ENCODE data around the gene GPC3.

Gene GPC3

DNA sequence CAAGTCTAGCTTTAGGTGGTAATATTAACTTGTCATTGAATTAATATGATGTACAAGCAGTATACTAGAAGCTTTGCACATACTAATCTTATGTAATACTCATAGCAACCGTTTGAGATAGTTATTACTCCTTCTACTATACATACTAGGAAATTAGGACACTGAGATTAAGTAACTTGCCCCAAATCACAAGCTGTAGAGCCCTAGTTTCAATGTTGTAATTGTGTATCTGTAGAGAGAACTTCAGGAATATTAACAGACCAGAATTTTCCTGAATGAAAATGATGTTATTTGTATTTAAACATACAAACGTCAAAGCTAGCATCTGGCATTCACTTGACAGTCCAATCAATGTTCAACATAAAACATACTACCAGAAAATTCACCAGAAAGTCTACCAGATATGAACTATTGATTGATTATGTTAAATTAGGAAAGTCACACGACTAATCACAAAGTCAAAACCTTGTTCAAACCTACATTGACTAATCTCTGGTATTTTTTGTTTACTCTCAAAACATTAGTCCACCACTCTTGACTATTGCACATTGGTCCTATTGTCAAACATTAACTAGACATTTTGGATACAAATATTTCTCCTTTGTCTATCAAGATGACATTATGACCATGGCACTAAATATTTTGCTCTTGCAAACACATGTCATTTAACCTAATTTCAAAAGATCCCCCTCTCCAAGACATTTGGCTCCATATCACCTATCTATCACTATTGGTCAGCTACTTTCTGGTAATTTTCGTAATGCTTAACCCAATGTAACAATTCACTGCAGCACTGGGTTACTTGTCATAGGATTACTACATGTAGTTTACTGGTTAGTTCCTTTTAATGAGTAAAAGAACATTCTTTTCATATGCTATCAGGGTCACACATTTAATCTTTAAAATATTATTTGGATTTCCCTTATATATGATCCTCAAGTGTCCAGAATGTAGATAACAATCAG, 100.7 kb downstream of the GPC3 start:
- DNase-seq (ENCODE audit: low spot score) = no peak

GRCh38 chrX:133881893-133882292, 103.5 kb downstream of the GPC3 start:
- DNase-seq (ENCODE audit: low spot score) = no peak

- DNase-seq (ENCODE audit: low spot score) = no peak
Observed at GRCh38 chrX:133881007-133881406, 104.4 kb downstream of the GPC3 start.

DNA sequence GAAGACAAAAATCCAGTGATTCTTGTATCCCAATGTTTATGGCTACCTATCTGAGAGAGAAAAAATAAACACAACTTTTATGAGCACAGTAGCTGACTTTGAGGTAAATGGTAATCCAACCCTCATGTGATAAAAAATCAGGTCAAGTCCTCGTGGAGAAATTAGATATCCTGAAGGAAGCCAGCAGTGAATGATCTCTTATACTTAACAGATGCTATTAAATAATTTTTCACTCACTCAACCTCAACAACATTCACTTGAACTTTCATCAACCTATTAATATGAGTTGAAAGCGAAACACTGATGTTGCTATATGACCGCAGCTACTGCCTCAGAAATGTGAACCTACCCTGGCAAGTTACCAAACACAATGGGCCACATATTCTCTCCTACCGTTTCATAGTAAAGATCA, 105.4 kb downstream of the GPC3 start:
- no peak for DNase-seq (ENCODE audit: low spot score)

DNA sequence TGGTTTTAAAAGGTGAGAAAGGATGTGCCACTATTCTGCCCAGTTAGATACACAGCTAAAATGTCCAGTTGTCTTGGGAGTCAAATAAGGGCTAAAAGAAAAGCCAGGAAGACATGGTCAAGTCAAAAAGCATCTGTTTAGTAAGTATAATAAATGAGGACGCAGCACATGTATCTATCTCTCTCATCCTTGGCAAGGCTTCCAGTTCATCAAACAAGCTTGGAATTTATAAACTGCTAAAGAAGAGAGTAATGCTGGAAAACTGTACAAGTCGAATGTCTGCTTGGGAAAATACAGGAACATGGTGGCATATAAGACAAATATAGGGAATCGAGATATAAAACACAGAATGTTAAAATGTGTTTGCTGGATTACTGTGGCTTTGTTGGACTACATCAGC, 106.7 kb downstream of the GPC3 start:
- no peak for DNase-seq (ENCODE audit: low spot score)

GRCh38 chrX:133876646-133877045, 108.7 kb downstream of the GPC3 start:
- DNase-seq (ENCODE audit: low spot score) = no peak

- DNase-seq (ENCODE audit: low spot score) = no peak
Observed at GRCh38 chrX:133869270-133869669, 116.1 kb downstream of the GPC3 start.

DNA sequence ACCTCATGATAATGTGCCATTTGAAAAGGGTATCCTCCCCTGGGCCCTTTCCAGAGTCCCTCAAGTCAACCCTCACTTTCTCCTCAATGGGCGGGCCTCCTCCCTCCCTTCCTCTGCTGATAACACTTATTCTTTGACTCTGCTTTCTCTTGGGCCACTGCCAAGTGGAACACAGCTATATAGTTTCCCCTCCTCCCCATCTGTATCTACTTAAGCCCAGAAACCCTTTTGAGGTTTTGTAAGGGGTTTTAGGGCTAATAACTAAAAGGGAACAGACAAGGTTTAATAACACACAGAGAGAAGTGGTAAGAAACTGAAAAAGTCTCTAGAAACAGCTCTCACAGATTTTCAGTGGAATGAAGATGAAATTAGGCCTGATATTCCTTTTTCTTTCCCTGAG, 116.7 kb downstream of the GPC3 start:
- DNase-seq (ENCODE audit: low spot score) = no peak

DNA sequence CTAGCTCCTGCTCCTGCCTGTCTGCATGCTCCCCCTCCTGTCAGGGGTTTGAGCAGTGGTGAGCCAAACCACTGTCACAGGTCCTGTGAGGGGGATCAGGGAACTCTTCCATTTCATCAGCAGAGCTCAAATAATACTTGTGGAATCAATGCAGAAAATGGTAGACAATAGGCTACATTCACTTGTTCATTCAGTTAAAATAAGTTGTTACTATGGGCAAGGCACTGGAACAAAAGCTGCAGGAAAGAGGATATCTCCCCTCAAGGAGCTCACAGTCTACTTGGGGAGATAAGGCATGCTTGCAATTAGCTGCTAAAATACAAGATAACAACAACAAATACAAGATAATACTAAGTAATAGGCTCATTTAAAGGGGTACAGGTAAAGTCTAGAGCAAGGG, 117.1 kb downstream of the GPC3 start:
- DNase-seq (ENCODE audit: low spot score) = no peak

DNA sequence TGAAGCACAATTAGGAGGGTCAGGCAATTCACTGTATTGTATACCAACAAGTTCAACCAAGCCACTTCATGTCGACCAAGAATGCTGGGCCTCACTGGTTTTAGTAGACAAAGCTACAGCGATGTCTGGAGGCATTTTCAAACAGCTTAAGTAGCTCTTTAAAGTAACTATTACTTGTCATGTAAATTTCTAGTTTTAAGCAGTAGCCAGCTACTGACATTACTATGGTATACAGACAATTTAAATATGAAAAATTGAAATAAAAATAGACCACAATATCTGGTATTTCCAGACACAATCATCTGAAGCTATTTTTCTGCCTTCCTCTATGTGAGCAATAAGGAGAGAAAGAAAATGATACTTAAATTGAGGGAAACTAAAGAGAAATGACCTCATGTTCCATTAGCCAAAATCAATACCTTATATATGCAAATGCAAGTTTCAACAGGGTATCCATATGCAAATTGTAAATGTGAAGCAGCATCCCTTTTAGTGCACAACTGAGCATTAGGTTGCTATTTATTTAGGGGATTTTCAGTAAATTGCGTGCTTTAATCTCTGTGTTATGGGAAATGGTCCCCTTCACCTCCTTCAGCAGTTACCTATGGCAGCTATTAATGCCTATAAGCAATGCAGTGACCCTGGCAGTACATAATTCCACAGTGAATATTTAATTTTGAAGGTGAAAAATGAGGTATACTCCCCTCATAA, 119.5 kb downstream of the GPC3 start:
- DNase-seq (ENCODE audit: low spot score) = no peak

DNA sequence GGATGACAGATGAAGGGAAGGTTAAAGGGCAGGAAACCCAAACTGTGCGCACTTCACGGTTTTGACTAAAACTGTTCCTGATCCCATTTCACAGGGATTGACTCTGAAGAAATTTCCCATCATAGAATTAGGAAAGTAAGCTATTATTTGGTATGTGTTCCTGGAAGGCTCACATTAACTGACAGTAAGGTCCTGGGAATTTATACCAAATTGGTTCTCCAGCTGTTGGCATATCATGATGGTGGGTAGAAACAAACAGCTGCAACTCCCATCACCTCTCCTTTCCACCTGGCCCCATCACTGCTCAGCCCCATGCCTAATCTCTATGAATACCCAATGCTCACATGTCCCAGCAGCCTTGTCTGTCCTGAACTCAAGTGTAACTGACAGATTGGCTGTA, 121.2 kb downstream of the GPC3 start:
- DNase-seq (ENCODE audit: low spot score) = no peak

- peak; percentile 36 for DNase-seq (ENCODE audit: low spot score)
Observed at GRCh38 chrX:133859860-133860259, 125.5 kb downstream of the GPC3 start.

DNA sequence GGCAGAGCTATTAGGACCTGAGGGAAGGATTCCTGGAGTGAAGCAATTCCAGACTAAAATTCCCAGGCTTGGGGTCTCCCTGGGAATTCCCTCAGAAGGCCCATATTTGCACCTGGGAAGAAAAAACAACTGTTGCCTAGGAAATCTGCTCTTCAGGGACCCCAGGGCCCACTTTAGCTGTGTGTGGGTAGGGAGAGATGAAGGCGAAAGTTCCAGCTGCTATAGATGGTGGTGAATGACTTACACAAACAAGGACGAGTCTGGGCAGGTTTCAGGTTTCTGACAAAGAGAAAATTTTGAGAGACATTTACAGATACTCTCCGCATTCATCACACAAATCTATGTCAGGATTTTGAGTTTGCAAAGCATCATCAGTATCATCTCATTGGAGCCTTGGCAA, 126.1 kb downstream of the GPC3 start:
- no peak for DNase-seq (ENCODE audit: low spot score)

- DNase-seq (ENCODE audit: low spot score) = no peak
Observed at GRCh38 chrX:133857640-133858269, 127.6 kb downstream of the GPC3 start.

DNA sequence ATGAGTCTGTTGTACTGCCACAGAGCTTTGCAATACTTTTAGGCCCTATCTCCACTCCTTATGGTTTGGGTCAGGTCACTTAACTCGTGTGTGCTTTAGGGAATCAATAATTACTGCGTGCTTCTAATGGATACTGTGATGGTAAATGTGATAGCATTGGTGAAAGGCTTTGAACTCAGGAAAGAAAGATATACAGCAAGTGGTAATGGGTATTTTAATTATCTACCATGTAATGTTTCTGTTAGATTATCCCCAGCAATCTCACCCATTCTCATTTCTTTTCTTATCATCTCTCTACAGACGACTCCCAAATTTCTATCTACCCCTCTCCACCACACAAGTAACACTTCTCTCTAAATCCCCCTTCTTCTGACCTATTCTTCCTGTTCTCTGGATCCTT, 128.6 kb downstream of the GPC3 start:
- no peak for DNase-seq (ENCODE audit: low spot score)

GRCh38 chrX:133854290-133854689, 131.1 kb downstream of the GPC3 start:
- no peak for DNase-seq (ENCODE audit: low spot score)

DNA sequence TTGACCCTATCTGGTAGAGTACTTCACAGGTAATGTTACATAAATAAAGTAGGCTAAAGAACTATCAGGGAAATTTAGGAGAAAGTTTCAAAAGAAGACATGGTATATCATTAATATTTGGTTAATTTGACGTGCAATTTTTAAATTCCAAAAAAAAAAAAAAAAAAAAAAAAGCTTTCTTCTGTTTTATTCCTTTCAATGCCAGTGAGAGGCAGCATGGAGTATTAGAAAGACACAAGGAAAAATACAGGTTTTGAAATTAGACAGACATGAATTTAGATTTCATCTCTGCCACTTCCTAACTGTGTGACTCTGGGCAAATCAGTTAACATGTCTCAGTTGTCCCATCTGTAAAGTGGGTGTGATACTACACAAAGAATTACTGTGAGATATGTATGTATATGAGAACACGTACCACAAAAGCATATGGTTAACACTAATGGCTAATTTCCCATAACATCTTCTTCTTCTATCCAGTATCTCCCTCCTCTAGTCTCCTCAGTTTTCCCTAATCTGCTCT, 132.5 kb downstream of the GPC3 start:
- no peak for DNase-seq (ENCODE audit: low spot score)

- no peak for DNase-seq (ENCODE audit: low spot score)
Observed at GRCh38 chrX:133852401-133852800, 133.0 kb downstream of the GPC3 start.

DNA sequence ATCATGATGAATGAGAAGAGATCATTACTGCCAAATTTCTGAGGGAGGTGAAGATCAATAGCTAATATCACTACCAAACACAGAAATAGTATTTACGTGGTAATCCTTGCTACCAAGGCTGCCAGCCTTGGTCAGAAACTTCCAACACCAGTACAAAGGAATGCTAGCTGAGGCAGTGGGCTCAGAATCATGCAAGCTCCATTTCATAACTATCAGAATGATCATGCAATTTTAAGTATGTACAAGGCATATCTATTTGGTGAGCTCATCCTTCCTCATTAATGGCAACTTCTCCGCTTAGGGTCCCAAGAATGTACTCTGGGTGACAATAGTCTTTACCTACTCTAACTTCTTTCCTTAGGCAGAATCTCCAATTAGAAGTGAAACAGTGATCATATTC, 135.0 kb downstream of the GPC3 start:
- DNase-seq (ENCODE audit: low spot score) = no peak

GRCh38 chrX:133849676-133850075, 135.7 kb downstream of the GPC3 start:
- DNase-seq (ENCODE audit: low spot score) = peak; percentile 11

GRCh38 chrX:133847340-133847994, 137.9 kb downstream of the GPC3 start:
- DNase-seq (ENCODE audit: low spot score) = no peak

DNA sequence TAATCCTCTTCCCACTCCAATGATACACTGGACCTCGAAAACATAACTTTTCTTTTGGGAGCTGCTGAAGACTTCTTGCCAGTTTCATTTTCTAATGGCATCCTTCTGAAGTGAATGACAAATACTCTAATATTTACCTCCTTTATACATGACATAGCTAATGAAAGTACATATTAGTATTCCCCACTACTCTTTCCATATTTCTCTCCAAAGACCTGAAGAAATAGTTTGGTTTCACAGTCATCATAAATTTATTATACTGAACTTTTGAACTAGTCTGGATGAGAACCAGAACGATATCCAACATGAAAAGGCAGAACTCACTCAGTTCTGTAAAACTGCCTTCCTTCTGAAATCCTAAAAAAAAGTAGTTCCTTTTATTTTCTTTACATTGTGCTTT, 139.1 kb downstream of the GPC3 start:
- no peak for DNase-seq (ENCODE audit: low spot score)

Data from hepatic stellate cell (primary cell).